ENCODE data around the gene SLC44A4.

DNA sequence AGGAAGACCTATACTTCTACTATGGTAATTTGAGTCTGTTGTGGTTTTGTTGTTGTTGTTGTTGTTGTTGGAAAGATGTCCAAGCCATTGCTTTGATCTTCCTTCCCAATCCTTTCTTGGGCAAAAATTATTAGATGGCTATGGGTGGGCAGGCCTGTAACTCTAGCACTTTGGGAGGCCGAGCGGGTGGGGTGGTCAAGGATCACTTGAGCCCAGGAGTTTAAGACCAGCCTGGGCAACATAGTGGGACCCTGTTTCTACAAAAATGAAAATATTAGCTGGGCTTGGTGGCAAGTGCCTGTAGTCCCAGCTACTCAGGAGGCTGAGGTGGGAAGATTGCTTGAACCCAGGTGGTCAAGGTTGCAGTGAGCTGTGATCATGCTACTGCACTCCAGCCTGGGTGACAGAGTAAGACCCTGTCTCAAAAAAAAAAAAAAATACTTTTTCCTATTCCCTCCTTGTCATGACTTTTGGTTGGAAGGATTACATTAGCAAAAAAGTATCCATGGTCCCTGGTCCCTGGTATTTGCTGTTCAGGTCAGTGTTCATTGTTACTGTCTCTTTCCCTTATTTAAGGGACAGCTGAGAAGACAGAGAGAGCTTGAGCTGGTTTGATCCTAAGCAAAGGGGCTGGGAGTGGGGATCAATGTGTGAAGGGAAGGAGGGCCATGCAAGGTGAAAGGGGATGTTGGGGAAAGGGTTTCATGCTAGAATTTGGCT, 27.9 kb downstream of the SLC44A4 start:
- TF ChIP-seq, protein P1, sequence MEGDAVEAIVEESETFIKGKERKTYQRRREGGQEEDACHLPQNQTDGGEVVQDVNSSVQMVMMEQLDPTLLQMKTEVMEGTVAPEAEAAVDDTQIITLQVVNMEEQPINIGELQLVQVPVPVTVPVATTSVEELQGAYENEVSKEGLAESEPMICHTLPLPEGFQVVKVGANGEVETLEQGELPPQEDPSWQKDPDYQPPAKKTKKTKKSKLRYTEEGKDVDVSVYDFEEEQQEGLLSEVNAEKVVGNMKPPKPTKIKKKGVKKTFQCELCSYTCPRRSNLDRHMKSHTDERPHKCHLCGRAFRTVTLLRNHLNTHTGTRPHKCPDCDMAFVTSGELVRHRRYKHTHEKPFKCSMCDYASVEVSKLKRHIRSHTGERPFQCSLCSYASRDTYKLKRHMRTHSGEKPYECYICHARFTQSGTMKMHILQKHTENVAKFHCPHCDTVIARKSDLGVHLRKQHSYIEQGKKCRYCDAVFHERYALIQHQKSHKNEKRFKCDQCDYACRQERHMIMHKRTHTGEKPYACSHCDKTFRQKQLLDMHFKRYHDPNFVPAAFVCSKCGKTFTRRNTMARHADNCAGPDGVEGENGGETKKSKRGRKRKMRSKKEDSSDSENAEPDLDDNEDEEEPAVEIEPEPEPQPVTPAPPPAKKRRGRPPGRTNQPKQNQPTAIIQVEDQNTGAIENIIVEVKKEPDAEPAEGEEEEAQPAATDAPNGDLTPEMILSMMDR (IDR thresholded peaks at IDR 0.05) = no peak
- no peak for TF ChIP-seq POLR2A (IDR thresholded peaks at IDR 0.05)
